Measurements from ENCODE around the gene TAS1R3.

Gene TAS1R3

DNA sequence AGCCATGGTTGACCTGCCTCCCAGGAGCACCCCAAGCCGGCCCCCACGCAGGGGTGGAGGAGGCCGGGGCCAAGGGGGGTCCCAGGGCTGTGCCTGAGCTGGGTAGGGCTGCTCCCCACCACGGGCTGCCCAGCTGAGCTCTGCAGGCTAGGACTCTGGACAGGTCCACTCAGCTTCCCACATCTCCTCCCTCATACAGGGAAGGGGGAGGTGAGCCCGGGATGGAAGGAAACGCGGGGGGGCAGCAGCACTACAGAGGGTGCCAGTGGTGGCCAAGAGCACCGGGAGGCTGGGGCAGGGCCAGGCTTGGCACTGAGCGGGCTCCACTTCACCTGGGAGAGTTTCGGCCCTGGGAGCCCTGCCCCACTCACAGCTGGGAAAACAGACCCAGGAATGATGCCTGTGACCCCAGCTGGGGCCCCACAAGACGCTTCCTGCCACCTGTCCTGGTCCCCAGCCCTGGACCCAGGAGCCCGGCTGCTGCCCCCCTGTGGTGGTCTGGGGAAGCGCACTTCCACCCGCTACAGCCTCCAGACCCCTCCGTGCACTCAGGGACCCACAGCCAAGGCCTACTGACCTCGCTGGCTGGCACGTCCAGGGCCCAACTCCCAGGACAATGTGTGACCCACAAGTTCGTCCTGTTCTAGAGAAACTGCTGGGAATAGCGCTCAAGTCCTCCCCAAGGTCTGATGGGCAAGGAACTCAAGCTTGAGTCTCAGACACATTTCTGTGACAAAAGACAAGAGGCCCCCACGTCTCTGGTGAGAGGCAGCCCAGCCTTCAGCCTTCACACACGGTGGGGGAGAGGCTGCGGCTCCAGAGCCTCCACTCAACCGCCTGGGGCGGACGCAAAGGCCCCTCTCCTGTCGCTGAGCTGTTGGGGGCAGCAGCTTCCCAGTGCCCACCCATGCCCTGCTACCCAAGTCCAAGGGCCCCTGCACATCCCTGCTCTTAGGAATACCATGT, 40.9 kb downstream of the TAS1R3 start:
- no peak for DNase-seq (ENCODE audit: low read depth, low spot score)

DNA sequence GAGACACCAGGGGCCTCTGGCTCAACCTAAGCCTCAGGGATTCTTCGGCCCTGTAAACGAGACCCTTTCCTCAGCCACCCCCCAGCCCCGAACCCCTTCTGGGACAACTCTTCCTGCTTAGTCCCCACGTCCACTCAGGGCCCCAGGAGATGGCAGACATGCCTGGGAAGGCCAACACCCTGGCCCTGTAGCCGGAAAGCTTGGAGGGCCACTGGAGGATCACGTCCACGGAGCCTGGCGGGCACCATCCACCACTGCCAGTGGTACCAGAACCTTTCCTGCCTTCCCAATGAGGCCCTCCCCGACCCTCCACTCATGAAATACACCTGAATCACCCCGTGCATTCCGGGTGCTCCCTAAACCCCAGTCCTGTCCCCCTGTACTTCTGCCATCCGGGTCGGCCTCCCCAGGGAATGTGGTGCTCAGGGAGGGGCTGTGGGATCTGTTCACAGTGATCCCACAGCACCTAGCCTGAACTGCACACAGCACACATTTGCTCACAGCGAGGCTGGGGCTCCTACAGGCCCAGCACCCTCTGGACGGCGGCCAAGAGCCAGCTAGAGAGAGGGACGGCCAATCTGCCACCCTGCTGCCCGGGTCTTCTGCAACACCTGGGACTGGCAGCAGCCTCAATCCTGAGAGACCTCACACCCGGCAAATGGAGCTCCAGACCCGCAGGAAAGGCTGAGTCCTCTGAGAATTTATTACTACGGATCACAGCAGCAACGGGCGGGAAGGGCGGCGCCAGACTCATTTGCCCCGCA, 42.2 kb downstream of the TAS1R3 start:
- no peak for DNase-seq (ENCODE audit: low read depth, low spot score)

DNA sequence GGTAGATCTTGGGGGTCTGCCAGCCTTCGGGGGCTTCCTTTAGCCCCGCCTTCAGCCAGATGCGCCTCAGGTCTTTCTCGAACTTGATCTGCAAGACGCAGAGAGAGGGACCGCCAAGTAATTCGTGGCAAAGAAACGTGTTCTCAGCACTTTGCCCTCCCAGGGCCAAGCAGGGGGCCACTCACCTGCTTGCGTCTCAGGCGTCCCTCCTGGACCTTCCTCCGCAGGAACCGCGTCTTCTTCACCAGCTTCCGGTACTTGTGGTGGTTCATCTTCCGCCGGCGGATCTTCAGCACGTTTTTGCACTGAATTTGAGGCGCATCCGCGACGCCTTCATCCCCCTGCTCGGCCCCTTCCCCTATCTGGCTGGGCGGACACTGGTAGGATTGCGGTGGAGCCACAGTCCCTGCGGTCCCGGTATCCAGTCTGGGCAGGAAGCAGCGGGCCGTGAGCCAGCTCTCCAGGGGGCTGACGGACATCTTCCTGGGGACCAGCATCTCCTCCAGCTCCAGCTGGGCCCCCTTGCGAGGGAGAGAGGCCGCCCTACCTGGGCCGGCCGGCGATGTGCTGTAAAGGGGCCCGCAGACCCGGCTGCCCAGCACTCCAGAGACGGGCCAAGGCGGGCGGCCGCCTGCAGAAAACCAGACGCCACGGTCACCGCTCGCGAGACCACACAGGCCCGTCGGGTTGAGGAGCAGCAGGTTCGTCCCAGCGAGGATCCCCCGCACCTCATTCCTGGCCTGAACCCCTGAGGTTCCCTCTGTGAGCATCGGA, 42.9 kb downstream of the TAS1R3 start:
- DNase-seq (ENCODE audit: low read depth, low spot score) = no peak

DNA sequence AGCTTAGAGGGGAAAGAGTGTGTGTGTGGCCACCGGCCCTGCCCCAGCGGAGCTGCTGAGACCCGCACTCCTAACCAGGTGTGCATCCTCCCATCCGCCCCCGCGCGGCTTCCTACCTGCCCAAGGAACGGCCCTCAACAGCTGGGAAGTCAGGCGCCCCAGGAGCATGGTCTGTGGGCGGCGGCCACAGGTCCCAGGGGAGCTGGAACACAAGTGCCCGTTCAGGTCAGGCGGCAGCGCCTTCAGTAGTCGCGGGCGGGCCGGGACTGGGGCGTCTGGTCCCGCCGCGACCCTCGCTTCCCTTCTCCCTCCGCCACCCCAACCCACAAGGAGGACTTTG, 43.5 kb downstream of the TAS1R3 start:
- DNase-seq (ENCODE audit: low read depth, low spot score) = no peak

DNA sequence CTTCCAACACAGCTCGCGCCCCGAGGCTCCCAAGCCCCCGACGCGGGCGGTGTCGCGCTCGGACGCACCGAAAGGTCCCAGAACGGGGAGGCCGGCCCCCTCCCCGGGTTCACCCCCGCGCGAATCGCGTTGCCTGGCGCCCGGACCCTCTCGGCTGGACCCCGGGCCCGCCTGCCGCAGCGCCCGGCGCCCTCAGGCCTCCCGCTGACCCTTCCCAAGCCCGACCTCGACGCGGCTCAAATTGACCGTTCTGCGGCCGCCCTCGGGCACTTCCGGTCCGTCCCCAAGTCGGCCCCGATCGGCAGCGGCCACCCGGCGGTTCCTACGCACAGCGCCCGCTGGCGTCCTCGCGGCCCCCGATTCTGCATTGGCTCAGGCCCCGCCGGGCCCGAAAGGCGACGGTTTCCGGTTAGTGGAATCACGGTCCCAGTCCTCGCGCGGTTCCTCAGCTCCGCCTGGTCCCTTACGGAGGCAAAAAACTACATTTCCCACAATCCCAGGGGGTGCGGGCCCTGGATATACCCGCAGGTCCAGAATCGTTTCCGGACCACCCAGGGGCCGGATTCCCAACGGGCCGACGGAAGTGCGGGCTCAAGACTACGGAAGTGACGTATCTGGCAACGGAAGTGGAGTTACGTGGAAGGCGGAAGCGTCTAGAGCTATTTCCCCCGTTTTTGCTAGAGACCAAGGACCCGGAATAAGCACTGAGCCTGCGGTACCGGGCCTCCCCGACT, 44.0 kb downstream of the TAS1R3 start, which contains the start of gene AURKAIP1:
Gene AURKAIP1, minus strand, starts transcription at position 279 of the 734 bp plus-strand sequence. CDS start 451 bp downstream, outside the sequence.
- peak; percentile 99 for DNase-seq (ENCODE audit: low read depth, low spot score)

DNA sequence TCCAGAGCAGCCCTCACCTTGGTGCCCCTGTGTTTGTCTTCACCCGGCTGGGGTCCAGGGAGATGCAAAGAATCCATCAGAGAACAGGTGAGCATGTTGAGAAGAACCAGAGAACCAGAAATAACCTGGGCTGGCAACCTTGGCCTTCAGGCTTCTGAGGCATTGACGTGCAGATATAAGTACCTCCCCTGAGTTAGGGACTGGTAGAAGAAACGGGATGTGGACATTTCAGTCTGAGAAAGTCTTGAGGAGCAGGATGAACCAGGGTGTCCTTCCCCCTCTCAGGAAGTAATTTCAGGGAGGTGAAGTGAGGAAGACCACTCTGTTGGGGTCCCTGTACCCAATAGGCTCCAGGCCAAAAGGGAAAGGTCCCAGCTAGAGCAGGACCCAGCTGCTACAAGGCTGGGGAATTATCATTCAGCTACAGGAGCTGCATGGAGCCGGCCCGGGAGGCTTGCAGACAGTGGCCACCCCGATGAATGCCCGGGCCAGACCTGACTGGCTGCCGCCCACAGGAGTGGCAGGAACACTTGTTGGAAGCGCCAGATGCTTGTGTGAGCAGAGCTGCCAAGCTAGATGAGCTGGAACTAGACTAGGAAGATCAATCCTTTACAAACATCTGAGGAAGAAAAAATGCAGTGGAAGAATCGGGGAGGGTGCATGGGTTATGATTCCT, 45.6 kb downstream of the TAS1R3 start:
- no peak for DNase-seq (ENCODE audit: low read depth, low spot score)

DNA sequence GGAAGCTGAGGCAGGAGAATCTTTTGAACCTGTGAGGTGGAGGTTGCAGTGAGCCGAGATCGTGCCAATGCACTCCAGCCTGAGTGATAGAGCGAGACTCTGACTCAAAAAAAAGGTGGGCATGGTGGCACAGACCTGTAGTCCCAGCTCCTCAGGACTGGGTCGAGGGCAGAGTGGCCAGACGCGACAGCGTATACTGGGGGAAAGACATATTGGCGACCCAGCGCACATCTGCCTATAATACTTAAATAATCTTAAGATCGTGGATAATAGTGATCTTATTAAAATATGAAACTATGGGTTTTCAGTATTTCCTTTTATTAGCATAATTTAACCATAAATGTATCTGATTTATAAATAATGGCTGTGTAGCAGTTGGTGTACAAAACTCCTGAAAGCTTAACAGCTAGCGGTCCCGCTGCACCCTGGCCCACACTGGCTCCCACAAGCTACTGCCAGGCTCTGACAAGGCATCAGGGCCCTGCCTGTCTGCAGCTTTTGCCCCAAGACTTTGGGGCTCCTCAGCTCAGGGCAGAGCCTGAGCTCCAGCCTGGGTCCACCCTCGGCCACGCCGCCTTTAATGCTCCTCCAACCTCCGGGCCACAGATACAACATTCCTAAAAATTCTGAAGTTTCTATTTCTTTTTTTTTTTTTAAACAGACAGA, 46.6 kb downstream of the TAS1R3 start:
- no peak for DNase-seq (ENCODE audit: low read depth, low spot score)

DNA sequence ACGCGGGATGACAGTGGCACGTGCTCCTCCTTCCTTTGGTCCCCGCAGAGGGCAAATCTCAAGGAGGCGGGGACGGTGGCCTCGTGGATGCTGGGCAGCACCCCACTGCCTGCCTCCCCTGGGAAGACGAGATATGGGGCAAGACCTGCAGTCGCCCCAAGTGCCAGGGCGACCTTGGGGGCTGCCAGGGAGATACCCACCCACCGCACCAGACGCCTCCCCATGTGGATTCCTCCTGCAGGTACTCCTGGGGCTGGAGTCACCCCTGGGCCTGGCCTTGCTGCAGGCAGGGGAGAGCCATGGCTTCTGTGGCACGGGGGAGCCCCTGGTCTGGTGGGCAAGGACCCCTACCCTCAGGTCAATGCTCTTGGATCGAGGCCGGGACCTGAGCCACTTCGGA, 49.8 kb downstream of the TAS1R3 start:
- DNase-seq (ENCODE audit: low read depth, low spot score) = no peak

DNA sequence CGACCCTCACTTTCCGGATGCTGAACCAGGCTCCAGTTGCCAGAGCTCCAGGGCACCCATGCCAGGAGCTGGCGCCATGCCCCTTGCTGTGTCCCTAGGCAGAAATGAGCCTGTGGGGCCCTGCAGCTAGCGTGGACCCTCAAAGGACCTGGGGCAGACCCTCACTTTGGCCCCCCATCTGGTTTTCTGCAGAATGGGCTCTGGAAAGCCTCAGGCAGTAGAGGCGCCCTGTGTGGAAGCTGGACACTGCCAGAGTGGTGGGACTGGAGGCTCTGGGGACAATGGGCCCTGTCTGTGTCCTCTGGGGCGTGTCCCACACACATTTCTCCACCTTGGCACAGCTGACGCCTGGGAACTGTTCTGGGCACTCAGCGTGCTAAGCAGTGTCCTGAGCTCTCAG, 50.2 kb downstream of the TAS1R3 start:
- DNase-seq (ENCODE audit: low read depth, low spot score) = no peak

Measured in brain pericyte (primary cell).